GM18951 (cell line): ENCODE data around the gene AKNA.

Experiments
- POLR2A ChIP-seq: IDR thresholded peaks from 4 replicates; pipeline ENCODE4 v1.6.1; 2011; ENCODE audit warnings: mild to moderate bottlenecking; ENCODE audit not compliant: insufficient read length, insufficient read depth; ENCODE audit errors: extremely low read depth
- in situ Hi-C: fragments of 300-500 bp; cut with MboI; formaldehyde crosslinking; loops from one replicate; pipeline ENCODE4 v1.12.0; 2022; ENCODE audit warnings: low sequenced_read_pairs, mixed read lengths, inconsistent platforms; ENCODE audit not compliant: unreplicated experiment

The AKNA gene

DNA sequence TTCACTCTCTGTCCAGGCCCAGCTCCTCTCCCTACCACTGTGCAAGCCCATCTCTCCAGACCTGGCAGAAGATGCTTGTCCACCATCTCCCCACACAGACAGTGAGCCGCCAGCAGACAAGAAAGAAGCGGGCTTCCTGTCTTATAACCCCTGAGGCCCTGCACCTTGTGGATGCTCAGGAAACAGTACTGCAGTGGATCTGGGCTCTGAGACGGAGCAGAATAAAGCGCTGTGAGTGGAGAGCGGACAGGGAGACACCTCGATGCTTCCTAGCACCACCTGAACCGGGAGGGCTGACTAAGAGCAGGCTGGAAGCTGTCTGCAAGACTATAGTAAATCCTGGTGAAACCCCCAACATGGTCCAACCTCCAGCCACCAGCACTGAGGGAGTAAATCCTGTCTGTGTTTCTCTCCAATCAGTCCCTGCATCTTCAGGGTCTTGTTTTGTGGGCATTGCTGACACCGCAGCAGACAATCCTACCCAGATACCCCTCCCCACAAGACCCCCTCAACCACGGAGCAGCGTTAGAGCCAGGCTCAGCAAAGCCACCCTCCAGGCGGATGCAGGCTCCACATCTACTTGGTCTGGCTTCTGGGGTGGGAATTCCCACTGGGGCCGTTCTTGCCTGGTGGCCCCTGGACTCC, 39.4 kb downstream of the AKNA start:
- TF ChIP-seq POLR2A = no peak
- in situ Hi-C loops = no loop called here

- TF ChIP-seq POLR2A = no peak
- in situ Hi-C loops = no loop called here
These were observed 40.1 kb downstream of the AKNA start for GRCh38 chr9:114347675-114348074.

DNA sequence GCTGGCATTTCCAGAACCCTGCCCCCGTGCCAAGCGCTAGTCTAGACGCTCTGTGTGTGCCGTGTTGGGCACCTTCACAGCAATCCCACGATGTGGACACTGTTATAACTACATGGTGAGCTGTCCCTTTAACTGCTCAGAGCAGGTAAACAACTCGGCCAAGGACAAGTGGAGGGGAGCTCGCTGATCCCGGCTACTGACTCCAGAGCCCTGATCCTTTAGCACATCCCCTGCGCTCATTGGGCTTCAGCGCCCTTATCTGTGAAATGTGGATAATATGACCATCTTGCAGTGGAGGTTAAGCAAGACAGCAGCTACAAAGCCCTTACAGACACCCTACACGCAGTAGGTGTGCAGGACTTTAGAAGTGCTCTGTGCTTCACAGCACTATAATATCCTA, 41.6 kb downstream of the AKNA start:
- in situ Hi-C loops = no loop called here

GRCh38 chr9:114345493-114346065, 42.2 kb downstream of the AKNA start:
- in situ Hi-C loops = no loop called here
- TF ChIP-seq POLR2A = no peak

More for the DNA sequence above, 41.6 kb downstream of the AKNA start:
- no peak for TF ChIP-seq POLR2A

- in situ Hi-C loops = no loop called here
- TF ChIP-seq POLR2A = no peak
These were observed 43.1 kb downstream of the AKNA start for GRCh38 chr9:114344692-114345091.

GRCh38 chr9:114344188-114344566, 43.6 kb downstream of the AKNA start:
- TF ChIP-seq POLR2A = no peak
- in situ Hi-C loops = no loop called here

DNA sequence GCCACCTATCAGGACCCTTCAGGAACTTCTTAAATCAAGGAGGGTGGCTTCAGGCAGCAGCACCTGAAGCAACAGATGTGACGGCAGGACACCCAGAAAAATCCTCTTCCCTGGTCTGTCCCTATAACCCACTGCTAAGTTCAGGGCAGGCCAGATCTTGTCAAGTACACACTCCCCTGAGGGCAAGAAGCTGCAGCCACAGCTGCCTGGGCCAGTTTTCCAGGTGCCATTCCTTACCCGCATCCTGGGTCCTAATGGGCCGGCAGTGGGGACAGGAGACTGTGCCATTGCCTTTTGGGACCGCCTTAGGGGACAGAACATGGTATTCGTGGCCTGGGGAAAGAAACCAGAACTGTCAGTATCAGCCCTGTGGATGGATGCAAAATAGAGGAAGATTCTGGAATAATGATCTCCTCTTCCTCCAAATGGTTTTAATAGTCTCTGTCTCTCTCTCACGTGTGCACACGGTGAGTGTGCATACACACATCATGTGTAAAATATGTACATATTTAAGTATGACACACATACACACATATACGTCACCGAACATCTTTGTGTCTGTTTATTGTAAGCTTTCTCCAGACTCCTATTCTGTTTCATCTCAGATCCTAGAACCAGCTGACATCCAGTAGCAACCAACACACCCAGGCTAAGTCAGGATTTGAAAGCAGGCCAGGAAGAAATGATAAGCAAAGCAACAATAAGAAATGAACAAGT, 44.2 kb downstream of the AKNA start:
- TF ChIP-seq POLR2A = no peak
- in situ Hi-C loops = no loop called here

- in situ Hi-C loops = no loop called here
- TF ChIP-seq POLR2A = no peak
These were observed 44.9 kb downstream of the AKNA start for GRCh38 chr9:114342755-114343440.

- in situ Hi-C loops = no loop called here
- TF ChIP-seq POLR2A = no peak
These were observed 45.8 kb downstream of the AKNA start for GRCh38 chr9:114341991-114342390.

- TF ChIP-seq POLR2A = no peak
- in situ Hi-C loops = no loop called here
These were observed 46.5 kb downstream of the AKNA start for GRCh38 chr9:114341152-114341830.

DNA sequence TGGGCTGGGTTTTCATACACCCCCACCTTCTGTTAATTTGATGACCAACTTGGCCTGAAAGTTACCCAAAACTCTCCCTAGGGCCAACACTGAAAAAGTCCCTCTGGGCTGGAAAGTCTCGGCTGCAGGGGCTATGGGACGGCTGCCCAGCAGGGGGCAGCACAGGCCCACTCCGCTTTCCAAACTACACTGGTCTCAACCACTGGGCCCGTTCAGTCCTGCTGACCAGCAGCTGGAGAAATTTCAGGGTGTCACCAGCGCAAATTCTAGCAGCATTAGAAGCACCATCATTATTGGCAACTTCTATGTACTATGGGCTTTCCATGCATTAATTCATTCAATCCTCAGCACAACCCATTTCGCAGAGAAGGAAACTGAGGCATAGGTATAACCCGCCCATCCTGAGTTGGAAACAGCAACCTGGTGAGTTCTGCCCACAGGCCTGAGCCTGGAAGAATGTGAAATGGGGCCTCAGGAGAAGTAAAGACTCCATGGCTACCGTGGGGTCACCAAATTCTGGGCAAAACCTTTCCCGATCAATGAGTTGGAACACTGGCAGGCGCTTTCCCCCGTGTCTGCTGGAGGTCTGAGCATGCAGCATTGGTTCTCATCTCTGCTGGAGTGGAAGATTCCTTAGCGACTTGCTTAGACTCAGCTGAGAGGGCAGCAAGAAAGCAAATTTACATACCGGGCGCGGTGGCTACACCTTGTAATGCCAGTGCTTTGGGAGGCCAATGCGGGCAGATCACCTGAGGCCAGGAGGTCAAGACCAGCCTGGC, 48.5 kb downstream of the AKNA start:
- no peak for TF ChIP-seq POLR2A
- in situ Hi-C loops = no loop called here

- no peak for TF ChIP-seq POLR2A
- in situ Hi-C loops = no loop called here
These were observed 49.6 kb downstream of the AKNA start for GRCh38 chr9:114338187-114338586.
